Ectodermal cell (in vitro differentiated cells): ENCODE results near the gene H3-3A. TPM values are rescaled to one million over a fixed set of nuclear protein-coding genes. Genes with fewer than 3 reads are reported as not detected.

Experiments used
- H3K27ac ChIP-seq: 2 replicates; pipeline ENCODE4 v1.7.0; 2013; ENCODE audit warnings: mild to moderate bottlenecking, low read depth, low read length; ENCODE audit not compliant: insufficient read depth, poor library complexity, severe bottlenecking
- H3K27me3 ChIP-seq: 2 replicates; pipeline ENCODE4 v1.7.0; 2013; ENCODE audit warnings: mild to moderate bottlenecking, low read length; ENCODE audit not compliant: insufficient read depth, control insufficient read depth, poor library complexity, severe bottlenecking
- H3K36me3 ChIP-seq: one replicate; pipeline ENCODE4 v1.7.0; 2013; ENCODE audit warnings: low read length; ENCODE audit not compliant: control insufficient read depth, insufficient read depth
- H3K4me1 ChIP-seq: one replicate; pipeline ENCODE4 v1.7.0; 2013; ENCODE audit warnings: low read length; ENCODE audit not compliant: control insufficient read depth, insufficient read depth
- H3K4me3 ChIP-seq: 2 replicates; pipeline ENCODE4 v1.7.0; 2013; ENCODE audit warnings: low read depth, low read length, control low read depth; ENCODE audit not compliant: insufficient read depth
- H3K9me3 ChIP-seq: 2 replicates; pipeline ENCODE4 v1.7.0; 2013; ENCODE audit warnings: mild to moderate bottlenecking, low read length, moderate library complexity; ENCODE audit not compliant: control insufficient read depth
- WGBS, 2 experiments: methylation state at CpG; one replicate each; pipeline ENCODE4 v1.1.7; 2013; ENCODE audit warnings: missing lambda C conversion rate in 2 of 2; 5-methylcytosine and 5-hydroxymethylcytosine counted together
- polyA plus RNA-seq, 4 experiments: library from polyadenylated mRNA; stranded (reverse); fragments of 50-300 nt; gene quantifications; one replicate each; pipeline ENCODE4 v1.2.3, GENCODE V29; 2013

Gene H3-3A
- 1,817 TPM for polyA plus RNA-seq (2013, experiment 1 of 4)
- polyA plus RNA-seq (2013, experiment 2 of 4), result 1,759 TPM
- polyA plus RNA-seq (2013, experiment 3 of 4), result 1,403 TPM
- polyA plus RNA-seq (2013, experiment 4 of 4), result 1,529 TPM

- no peaks in the 10 kb centered on the region for H3K9me3 ChIP-seq
- H3K27me3 ChIP-seq, result no peaks in the 10 kb centered on the region
- peaks cover 12% of the 10 kb centered on the region for H3K4me1 ChIP-seq
- H3K27ac ChIP-seq, result peak within 1 kb of the TSS; percentile 98
- WGBS, 2 experiments, result 0 to 1% methylated on average over 78 of the region's 78 CpGs
- H3K4me3 ChIP-seq, result peak within 1 kb of the TSS; percentile 90
- H3K36me3 ChIP-seq, result peaks cover 16% of the 10 kb centered on the region
Measured at GRCh38 chr1:226062558-226063223, at the start of gene H3-3A. Gene H3-3A (plus strand): TSS chr1:226062716. CDS start chr1:226064352, 1,636 bp downstream.

DNA sequence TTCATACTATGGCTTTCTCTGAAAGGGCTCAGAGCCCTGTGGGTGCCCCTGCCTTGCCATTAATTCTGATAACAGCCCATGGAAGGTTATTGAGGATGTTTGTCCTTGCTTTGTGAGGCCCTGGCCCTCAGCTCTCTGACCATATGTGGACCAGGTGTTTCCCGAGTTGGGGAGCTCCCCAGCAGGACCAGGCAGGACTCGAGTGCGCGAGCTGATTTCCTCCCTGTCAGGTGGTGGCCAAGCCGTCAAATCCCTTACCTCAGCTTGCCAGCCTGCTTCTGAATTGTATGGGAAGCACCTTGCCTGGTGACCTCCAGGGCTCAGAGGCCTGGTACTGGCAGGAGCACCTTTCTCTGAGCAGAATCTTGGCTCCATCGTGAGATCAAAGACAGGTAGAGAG is 45.4 kb upstream of the H3-3A start:
- no peak overlapping the region for H3K4me3 ChIP-seq
- no peaks in the 10 kb centered on the region for H3K36me3 ChIP-seq
- H3K4me1 ChIP-seq, result no peaks in the 10 kb centered on the region
- no peaks in the 10 kb centered on the region for H3K27me3 ChIP-seq
- 81 to 82% methylated on average over 6 of the region's 6 CpGs for WGBS, 2 experiments
- no peaks in the 10 kb centered on the region for H3K9me3 ChIP-seq
- no peak overlapping the region for H3K27ac ChIP-seq

- no peaks in the 10 kb centered on the region for H3K36me3 ChIP-seq
- 100% methylated on average over 1 of the region's 1 CpG for WGBS, 2 experiments
- no peak overlapping the region for H3K4me3 ChIP-seq
- H3K27me3 ChIP-seq, result no peaks in the 10 kb centered on the region
- no peaks in the 10 kb centered on the region for H3K9me3 ChIP-seq
- no peak overlapping the region for H3K27ac ChIP-seq
- no peaks in the 10 kb centered on the region for H3K4me1 ChIP-seq
Measured at GRCh38 chr1:226019572-226019971, 42.9 kb upstream of the H3-3A start.

DNA sequence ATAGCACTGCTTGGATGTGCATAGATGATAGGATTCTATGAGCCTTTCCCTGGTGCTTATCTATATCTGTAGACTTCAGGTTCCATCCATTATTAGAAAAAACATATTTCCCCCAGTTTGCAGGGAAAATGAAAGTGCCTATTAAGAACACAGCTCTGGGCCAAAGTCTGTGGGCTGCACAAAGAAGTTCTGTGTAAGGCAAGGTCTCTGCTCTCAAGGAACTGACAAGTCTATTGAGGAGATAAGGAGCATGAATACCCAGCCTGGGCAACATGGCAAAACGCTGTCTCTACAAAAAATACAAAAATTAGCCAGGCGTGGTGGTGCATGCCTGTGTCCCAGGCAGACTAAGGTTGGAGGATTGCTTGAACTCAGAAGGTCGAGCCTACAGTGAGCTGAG is 41.1 kb upstream of the H3-3A start:
- no peak overlapping the region for H3K27ac ChIP-seq
- WGBS, 2 experiments, result 86 to 89% methylated on average over 3 of the region's 3 CpGs
- no peaks in the 10 kb centered on the region for H3K27me3 ChIP-seq
- H3K36me3 ChIP-seq, result no peaks in the 10 kb centered on the region
- no peaks in the 10 kb centered on the region for H3K4me1 ChIP-seq
- H3K9me3 ChIP-seq, result no peaks in the 10 kb centered on the region
- no peak overlapping the region for H3K4me3 ChIP-seq

DNA sequence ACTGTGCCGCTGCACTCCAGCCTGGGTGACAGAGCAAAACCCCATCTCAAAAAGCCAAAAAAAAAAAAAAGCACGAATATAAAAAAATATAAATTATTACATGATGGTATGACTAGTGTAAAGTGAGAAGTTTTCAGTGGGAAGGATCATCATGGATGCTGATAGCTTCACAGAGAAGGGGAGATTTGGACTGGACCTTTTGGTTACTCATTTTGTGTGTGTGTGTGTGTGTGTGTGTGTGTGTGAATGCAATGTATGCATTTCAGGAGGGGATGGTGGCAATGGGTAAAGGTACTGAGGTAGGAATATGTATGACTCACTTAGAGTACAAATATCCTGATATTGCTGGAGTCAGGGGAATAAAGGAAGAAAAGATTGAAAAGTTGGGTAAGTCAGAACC is 40.7 kb upstream of the H3-3A start:
- Histone ChIP-seq H3K4me3 (no peak overlapping the region), H3K9me3 (no peaks in the 10 kb centered on the region), H3K27ac (no peak overlapping the region), H3K27me3 (no peaks in the 10 kb centered on the region), H3K4me1 (no peaks in the 10 kb centered on the region), H3K36me3 (no peaks in the 10 kb centered on the region)
- 83% methylated on average over 2 of the region's 2 CpGs; no CpG with 5 or more reads in 1 of the 2 experiments for WGBS, 2 experiments

- Histone ChIP-seq H3K4me1 (no peaks in the 10 kb centered on the region), H3K4me3 (no peak overlapping the region), H3K27ac (no peak overlapping the region), H3K9me3 (no peaks in the 10 kb centered on the region), H3K27me3 (no peaks in the 10 kb centered on the region), H3K36me3 (no peaks in the 10 kb centered on the region)
- WGBS, 2 experiments, result 93 to 96% methylated on average over 5 of the region's 5 CpGs
Measured at GRCh38 chr1:226023735-226024134, 38.8 kb upstream of the H3-3A start.

DNA sequence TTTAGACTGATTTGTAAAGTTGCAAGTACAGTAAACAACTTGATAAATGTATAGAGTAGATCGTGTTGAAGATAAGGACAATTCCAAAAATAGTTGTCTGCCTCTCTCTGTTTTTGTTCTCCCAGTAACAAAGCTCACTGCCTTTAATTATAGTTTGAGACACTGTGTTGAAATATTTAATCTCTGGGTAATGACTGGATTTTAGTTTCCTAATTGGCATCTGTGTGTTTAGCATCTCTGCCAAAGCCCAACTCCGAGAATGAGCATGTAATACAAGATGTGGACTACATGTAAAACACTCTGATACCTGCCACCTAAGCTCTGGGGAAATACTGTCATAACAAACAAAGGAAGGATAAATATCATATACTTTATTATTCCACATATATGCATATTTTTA is 35.7 kb upstream of the H3-3A start:
- Histone ChIP-seq H3K4me3 (no peak overlapping the region), H3K27ac (no peak overlapping the region), H3K9me3 (no peaks in the 10 kb centered on the region), H3K36me3 (no peaks in the 10 kb centered on the region), H3K4me1 (no peaks in the 10 kb centered on the region), H3K27me3 (no peaks in the 10 kb centered on the region)
- WGBS, 2 experiments, result 88 to 94% methylated on average over 2 of the region's 2 CpGs

GRCh38 chr1:226027538-226028217 is 34.8 kb upstream of the H3-3A start:
- H3K27me3 ChIP-seq, result no peaks in the 10 kb centered on the region
- no peak overlapping the region for H3K4me3 ChIP-seq
- no peaks in the 10 kb centered on the region for H3K9me3 ChIP-seq
- 95 to 97% methylated on average over 4 to 5 of the region's 5 CpGs for WGBS, 2 experiments
- H3K36me3 ChIP-seq, result no peaks in the 10 kb centered on the region
- H3K4me1 ChIP-seq, result no peaks in the 10 kb centered on the region
- no peak overlapping the region for H3K27ac ChIP-seq

DNA sequence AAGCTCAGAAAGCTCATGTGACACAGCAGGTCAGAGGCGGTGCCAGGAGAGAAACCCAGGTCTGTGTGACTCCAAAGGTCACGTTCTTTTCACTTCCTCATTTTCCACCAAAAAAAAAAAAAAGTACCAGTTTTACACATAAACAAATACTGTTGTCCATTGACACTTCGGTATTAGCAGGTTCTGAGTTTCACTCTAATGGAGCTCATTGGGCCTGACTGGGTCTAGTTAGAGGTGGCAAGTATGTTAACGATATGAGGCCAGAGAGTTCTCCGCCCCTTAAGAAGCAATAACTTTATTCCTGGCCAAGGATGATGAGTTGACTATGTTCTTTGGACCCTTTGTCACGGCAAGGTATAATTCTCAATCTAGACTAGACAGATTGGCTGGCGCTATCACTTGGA is 33.4 kb upstream of the H3-3A start:
- 93 to 94% methylated on average over 7 of the region's 7 CpGs for WGBS, 2 experiments
- Histone ChIP-seq H3K27me3 (no peaks in the 10 kb centered on the region), H3K27ac (no peak overlapping the region), H3K4me3 (no peak overlapping the region), H3K36me3 (no peaks in the 10 kb centered on the region), H3K4me1 (no peaks in the 10 kb centered on the region), H3K9me3 (no peaks in the 10 kb centered on the region)

DNA sequence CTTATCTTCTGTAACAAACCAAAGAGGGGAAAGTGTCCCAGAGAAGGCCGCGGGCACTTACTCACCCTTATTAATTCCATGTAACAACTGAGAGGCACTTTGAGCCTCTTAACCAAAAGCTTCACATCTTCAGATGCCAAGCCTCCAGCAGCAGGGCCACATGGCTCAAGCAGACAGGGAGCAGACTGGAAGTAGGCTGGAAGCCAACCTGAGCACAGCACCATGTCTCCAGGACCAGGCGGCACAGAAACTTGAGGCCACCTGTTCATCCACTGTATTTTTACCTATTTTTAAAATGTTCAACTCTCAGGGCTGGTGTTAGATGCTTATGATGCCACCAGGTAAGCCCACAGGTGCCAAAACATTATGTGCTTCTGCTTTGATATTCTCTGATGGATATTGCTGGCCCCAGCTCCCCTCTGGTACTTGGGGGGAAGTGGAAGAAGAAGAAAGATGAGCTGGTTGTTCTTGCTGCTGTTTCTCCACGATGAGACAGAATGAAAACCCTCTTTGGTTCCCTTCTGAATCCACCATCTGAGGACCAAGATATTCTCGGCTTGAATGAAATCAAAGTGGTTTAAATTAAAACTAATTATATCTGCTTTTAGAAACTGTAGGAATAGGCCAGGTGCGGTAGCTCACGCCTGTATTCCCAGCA is 32.8 kb upstream of the H3-3A start:
- H3K36me3 ChIP-seq, result no peaks in the 10 kb centered on the region
- no peaks in the 10 kb centered on the region for H3K27me3 ChIP-seq
- WGBS, 2 experiments, result 91 to 94% methylated on average over 7 of the region's 7 CpGs
- H3K27ac ChIP-seq, result no peak overlapping the region
- no peak overlapping the region for H3K4me3 ChIP-seq
- H3K4me1 ChIP-seq, result no peaks in the 10 kb centered on the region
- H3K9me3 ChIP-seq, result no peaks in the 10 kb centered on the region
